Inferior parietal cortex (tissue), 1 donor: ENCODE results near the gene TSBP1.
"Not testable (repeated sequence)": the region's sequence is repeated elsewhere in the genome, so short reads cannot be mapped to it uniquely, and the experiment has no call there.

Experiments
- DNase-seq: peaks from one replicate; pipeline ENCODE4 v3.0.0-alpha.2; 2016; ENCODE audit errors: extremely low spot score

Gene TSBP1

GRCh38 chr6:32288426-32288825 lies 83.3 kb downstream of the TSBP1 start:
- no peak for DNase-seq

DNA sequence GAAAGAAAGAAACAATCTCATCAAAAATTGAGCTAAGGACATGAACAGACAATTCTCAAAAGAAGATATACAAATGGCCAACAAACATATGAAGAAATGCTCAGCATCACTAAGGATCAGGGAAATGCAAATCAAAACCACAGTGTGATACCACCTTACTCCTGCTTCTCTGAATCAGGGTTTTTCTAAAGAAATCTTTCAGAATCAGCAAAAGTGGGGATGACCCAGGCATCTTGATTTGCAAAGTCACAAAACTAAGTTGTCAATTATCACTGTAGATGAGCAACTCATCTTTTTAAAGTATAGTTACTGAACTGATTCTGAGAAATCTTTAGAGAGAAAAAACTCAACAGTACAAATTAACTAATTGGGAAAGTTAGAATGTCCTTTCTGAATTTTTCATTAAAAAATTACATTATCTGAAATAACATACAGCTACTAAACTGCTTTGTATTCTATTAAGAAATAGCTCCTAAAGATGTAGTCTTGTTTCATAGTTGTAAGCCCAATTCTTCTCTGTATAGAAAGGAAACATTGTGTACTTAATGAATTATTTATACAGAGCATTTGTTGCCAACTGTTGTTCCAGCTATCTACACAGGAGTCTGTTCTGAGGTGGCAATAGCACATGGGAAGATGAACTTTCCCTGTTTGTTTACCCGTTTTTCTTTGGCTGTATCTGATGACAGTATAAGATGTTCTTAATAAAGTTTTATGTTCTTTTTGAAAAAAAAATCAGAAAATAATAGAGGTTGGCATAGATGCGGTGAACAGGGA lies 97.7 kb downstream of the TSBP1 start:
- not testable (repeated sequence) for DNase-seq

- no peak for DNase-seq
Observed at GRCh38 chr6:32271429-32271828, 100.3 kb downstream of the TSBP1 start.

GRCh38 chr6:32268459-32268858 lies 103.2 kb downstream of the TSBP1 start:
- not testable (repeated sequence) for DNase-seq

DNA sequence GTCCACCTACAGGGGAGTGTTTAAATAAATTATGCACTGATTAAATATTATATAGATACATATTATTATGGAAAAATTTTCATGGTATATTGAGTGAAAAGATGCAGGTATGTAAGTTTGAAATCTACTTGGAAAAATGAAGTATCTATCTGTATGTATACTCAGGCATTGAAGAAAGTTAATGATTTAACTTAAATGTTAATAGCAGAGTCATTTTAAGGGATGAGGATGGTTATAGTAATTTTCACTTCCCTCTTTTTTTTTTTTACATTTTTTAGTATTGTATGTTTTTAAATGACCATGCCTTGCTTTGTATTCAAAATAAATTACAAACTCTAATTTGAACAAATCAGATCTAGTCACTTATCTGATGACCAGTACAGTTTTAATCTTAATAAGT lies 104.7 kb downstream of the TSBP1 start:
- no peak for DNase-seq

- DNase-seq: not testable (repeated sequence)
Observed at GRCh38 chr6:32257262-32257661, 114.4 kb downstream of the TSBP1 start.

DNA sequence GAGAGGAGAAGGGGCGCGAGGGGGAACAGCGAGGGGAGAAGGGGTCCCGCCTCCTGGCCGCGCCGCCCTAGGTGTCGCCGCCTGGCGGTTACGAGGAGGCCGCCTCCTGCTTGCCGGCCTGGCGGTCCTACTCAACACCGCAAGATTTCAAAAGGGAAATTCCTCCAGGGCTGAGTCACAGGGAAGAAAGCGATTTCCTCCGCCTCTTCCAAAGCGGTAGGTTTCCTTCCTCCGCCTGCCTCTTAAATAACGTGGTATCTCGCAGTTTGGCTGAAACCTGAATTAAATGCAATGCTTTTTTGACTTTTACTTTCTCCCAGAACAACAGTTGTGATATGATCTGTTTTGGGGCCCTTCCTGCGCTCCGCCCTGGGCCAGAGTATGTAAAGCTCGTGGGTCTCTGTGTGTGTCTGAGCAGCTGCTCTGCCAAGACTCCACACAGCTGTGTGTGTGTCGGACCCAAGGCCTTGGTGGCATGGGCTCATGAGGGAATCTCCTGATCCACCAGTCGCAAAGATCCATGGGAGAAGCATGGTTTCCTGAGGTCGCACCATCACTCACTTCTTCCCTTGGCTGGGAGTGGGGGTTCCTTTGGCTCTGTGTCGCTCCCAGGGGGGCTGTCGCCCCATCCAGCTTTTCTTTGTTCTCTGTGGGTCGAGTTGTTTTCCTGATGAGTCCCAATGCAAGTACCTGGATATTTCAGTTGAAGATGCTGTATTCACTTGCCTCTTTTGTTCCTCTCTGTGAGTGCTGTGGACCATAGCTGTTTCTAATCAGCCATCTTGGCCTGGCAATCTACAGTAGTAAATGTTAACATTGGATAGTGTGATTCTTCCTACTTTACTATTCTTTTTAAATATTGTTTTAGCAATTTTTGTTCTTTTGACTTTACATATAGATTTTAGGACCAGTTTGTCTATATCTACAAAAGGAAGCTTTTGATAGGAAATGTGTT lies 116.2 kb downstream of the TSBP1 start:
- DNase-seq: peak; percentile 50

DNA sequence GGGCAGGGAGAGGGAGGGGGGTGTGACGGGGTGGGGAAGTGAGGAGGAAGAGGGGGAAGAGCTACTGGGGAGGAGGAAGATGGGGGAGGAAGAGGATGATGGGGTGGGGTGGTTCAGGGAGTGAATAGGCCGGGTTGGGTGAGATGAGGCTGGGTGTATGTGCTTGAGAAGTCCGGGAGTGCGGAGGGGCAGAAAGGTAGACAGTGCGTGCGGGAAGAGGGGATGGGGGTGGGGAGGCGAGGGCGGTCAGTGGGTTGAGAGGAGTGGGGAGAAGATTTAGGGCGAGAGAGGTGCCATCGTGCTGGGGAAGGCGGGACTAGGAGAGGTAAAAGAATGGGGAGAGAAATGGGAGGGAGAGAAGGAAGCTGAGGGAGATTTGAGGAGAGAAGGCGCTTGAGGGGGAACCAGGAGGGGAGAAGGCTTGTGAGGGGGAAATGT lies 116.9 kb downstream of the TSBP1 start:
- no peak for DNase-seq

GRCh38 chr6:32252331-32253009 lies 119.2 kb downstream of the TSBP1 start:
- no peak for DNase-seq

- no peak for DNase-seq
Observed at GRCh38 chr6:32249262-32249661, 122.4 kb downstream of the TSBP1 start.

DNA sequence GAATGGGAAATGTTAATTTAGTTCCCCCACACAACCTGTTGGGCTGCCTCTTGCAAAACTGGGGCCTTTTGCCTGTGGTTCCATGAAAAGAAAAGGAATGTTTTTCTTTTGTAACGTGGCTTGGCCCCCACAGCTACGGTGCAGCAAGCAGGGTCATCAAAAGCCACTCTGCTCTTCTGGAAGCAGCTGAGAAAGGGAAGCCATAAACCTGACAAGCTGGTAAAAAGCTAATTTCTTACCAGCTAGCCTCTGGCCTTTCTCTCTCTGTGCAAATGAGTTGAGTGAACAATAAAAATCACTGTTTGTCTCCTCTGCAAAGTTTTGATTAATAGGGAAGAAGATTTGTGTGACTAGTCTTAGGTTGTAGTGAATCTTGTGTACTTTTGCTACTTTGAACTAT lies 124.3 kb downstream of the TSBP1 start:
- no peak for DNase-seq

GRCh38 chr6:32244946-32245398 lies 126.7 kb downstream of the TSBP1 start:
- DNase-seq: peak; percentile 90

- DNase-seq: no peak
Observed at GRCh38 chr6:32244270-32244669, 127.4 kb downstream of the TSBP1 start.
